Endodermal cell (in vitro differentiated cells): Measurements from ENCODE around the gene MNT. TPM values are rescaled to one million over a fixed set of nuclear protein-coding genes. Genes with fewer than 3 reads are reported as not detected.

Experiments used
- DNase-seq: peaks from one replicate; pipeline ENCODE4 v3.0.0-alpha.2; 2017
- H3K27ac ChIP-seq: 2 replicates; pipeline ENCODE4 v1.5.1; 2013; ENCODE audit warnings: mild to moderate bottlenecking, low read depth, low read length, moderate library complexity
- H3K27me3 ChIP-seq: 2 replicates; pipeline ENCODE4 v1.6.1; 2013; ENCODE audit warnings: mild to moderate bottlenecking, low read length, moderate library complexity; ENCODE audit not compliant: insufficient read depth, control insufficient read depth, poor library complexity, severe bottlenecking
- H3K36me3 ChIP-seq: 2 replicates; pipeline ENCODE4 v1.7.0; 2013; ENCODE audit warnings: mild to moderate bottlenecking, low read length, moderate library complexity; ENCODE audit not compliant: control insufficient read depth, insufficient read depth
- H3K4me1 ChIP-seq: one replicate; pipeline ENCODE4 v1.7.0; 2013; ENCODE audit warnings: low read length; ENCODE audit not compliant: control insufficient read depth, insufficient read depth
- H3K4me3 ChIP-seq: 2 replicates; pipeline ENCODE4 v1.5.1; 2013; ENCODE audit warnings: mild to moderate bottlenecking, low read length, moderate library complexity
- H3K9ac ChIP-seq: 2 replicates; pipeline ENCODE4 v1.6.1; 2013; ENCODE audit warnings: mild to moderate bottlenecking, low read length, moderate library complexity; ENCODE audit not compliant: poor library complexity, severe bottlenecking; ENCODE audit errors: extremely low read depth
- H3K9me3 ChIP-seq: 2 replicates; pipeline ENCODE4 v1.6.1; 2013; ENCODE audit warnings: mild to moderate bottlenecking, low read length, moderate library complexity; ENCODE audit not compliant: control insufficient read depth
- H3K27ac Mint-ChIP-seq: 2 replicates; pipeline ENCODE4 v1.8.0; 2020; ENCODE audit warnings: mixed read lengths
- H3K27me3 Mint-ChIP-seq: 2 replicates; pipeline ENCODE4 v1.8.0; 2021; ENCODE audit warnings: mild to moderate bottlenecking, mixed read lengths; ENCODE audit not compliant: insufficient read depth
- H3K36me3 Mint-ChIP-seq: 2 replicates; pipeline ENCODE4 v1.8.0; 2020; ENCODE audit warnings: low read depth, mixed read lengths
- H3K4me1 Mint-ChIP-seq: 2 replicates; pipeline ENCODE4 v1.8.0; 2020; ENCODE audit warnings: mixed read lengths
- H3K4me3 Mint-ChIP-seq: 2 replicates; pipeline ENCODE4 v1.8.0; 2020; ENCODE audit warnings: mild to moderate bottlenecking, moderate library complexity, mixed read lengths
- H3K9me3 Mint-ChIP-seq: 2 replicates; pipeline ENCODE4 v1.8.0; 2020; ENCODE audit warnings: mild to moderate bottlenecking, mixed read lengths
- WGBS, 2 experiments: methylation state at CpG; one replicate each; pipeline versions ENCODE4 v1.1.5 to v1.1.7; 2013; ENCODE audit warnings: missing lambda C conversion rate in 2 of 2, mixed read lengths in 1 of 2; ENCODE audit not compliant: insufficient coverage in 1 of 2, insufficient read length in 1 of 2; 5-methylcytosine and 5-hydroxymethylcytosine counted together
- total RNA-seq, 2 donors: library from RNA; stranded (reverse); fragmentation: NEBNext Ultra II Directional in 1 of 2; extraction: Animal tissue kit (Norgen Biotek cat#: 25700) in 1 of 2; gene quantifications; 2 replicates in 1 of 2; 3 replicates in 1 of 2; pipeline ENCODE4 v1.2.1, GENCODE V29; 2021
- TF ChIP-seq, protein P1 (sequence below): fragments of 200-600 bp; sonication (generic); conservative IDR thresholded peaks from 2 replicates; pipeline ENCODE4 v1.5.0; 2021; ENCODE audit warnings: antibody characterized with exemption, mild to moderate bottlenecking

MNT gene
- total RNA-seq, 2 donors from 2014 or later: 25.3 to 30.2 TPM

- Mint-ChIP-seq H3K27me3 (no peaks in the 10 kb centered on the region), H3K9me3 (no peaks in the 10 kb centered on the region), H3K4me1 (no peaks in the 10 kb centered on the region), H3K36me3 (peaks cover 13% of the 10 kb centered on the region), H3K4me3 (no peak overlapping the region), H3K27ac (no peak overlapping the region)
- H3K4me1 ChIP-seq: no peaks in the 10 kb centered on the region
- no peak overlapping the region for H3K27ac ChIP-seq
- DNase-seq: no peak
- H3K9me3 ChIP-seq: no peaks in the 10 kb centered on the region
- no peaks in the 10 kb centered on the region for H3K27me3 ChIP-seq
- WGBS, 2 experiments: 96% methylated on average over 17 to 19 of the region's 19 CpGs
- peaks cover 18% of the 10 kb centered on the region for H3K36me3 ChIP-seq
- H3K4me3 ChIP-seq: no peak overlapping the region
- no peak overlapping the region for H3K9ac ChIP-seq
- TF ChIP-seq, protein P1, sequence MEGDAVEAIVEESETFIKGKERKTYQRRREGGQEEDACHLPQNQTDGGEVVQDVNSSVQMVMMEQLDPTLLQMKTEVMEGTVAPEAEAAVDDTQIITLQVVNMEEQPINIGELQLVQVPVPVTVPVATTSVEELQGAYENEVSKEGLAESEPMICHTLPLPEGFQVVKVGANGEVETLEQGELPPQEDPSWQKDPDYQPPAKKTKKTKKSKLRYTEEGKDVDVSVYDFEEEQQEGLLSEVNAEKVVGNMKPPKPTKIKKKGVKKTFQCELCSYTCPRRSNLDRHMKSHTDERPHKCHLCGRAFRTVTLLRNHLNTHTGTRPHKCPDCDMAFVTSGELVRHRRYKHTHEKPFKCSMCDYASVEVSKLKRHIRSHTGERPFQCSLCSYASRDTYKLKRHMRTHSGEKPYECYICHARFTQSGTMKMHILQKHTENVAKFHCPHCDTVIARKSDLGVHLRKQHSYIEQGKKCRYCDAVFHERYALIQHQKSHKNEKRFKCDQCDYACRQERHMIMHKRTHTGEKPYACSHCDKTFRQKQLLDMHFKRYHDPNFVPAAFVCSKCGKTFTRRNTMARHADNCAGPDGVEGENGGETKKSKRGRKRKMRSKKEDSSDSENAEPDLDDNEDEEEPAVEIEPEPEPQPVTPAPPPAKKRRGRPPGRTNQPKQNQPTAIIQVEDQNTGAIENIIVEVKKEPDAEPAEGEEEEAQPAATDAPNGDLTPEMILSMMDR: no peak
Observed at GRCh38 chr17:2362416-2362815, 38.4 kb downstream of the MNT start.

- Mint-ChIP-seq H3K4me3 (no peak overlapping the region), H3K4me1 (no peaks in the 10 kb centered on the region), H3K9me3 (no peaks in the 10 kb centered on the region), H3K36me3 (peaks cover 12% of the 10 kb centered on the region), H3K27ac (no peak overlapping the region), H3K27me3 (no peaks in the 10 kb centered on the region)
- 95 to 96% methylated on average over 13 to 20 of the region's 20 CpGs for WGBS, 2 experiments
- no peak for DNase-seq
- Histone ChIP-seq H3K9ac (no peak overlapping the region), H3K36me3 (peaks cover 20% of the 10 kb centered on the region), H3K27ac (no peak overlapping the region), H3K4me3 (no peak overlapping the region), H3K9me3 (no peaks in the 10 kb centered on the region), H3K27me3 (no peaks in the 10 kb centered on the region), H3K4me1 (no peaks in the 10 kb centered on the region)
- TF ChIP-seq, protein P1: no peak
Observed at GRCh38 chr17:2362016-2362415, 38.8 kb downstream of the MNT start.

GRCh38 chr17:2361010-2361760 lies 39.7 kb downstream of the MNT start:
- TF ChIP-seq, protein P1: no peak
- Histone ChIP-seq H3K4me1 (no peaks in the 10 kb centered on the region), H3K4me3 (no peak overlapping the region), H3K9ac (no peak overlapping the region), H3K27ac (no peak overlapping the region), H3K9me3 (no peaks in the 10 kb centered on the region), H3K36me3 (peaks cover 21% of the 10 kb centered on the region), H3K27me3 (no peaks in the 10 kb centered on the region)
- Mint-ChIP-seq H3K27ac (no peak overlapping the region), H3K36me3 (peaks cover 9% of the 10 kb centered on the region), H3K27me3 (no peaks in the 10 kb centered on the region), H3K4me3 (no peak overlapping the region), H3K9me3 (no peaks in the 10 kb centered on the region), H3K4me1 (no peaks in the 10 kb centered on the region)
- DNase-seq: no peak
- WGBS, 2 experiments: 87 to 90% methylated on average over 10 to 21 of the region's 21 CpGs
